GM23338 (cell line): ENCODE measurements around the gene PSTK.

ENCODE experiments used
- POLR2AphosphoS5 ChIP-seq: IDR thresholded peaks from 2 replicates; pipeline ENCODE4 v1.6.1; 2016; ENCODE audit warnings: antibody characterized with exemption, low read depth
- TF ChIP-seq, protein P1 (sequence below), 2 experiments: fragments of 200-600 bp in 1 of 2; sonication (generic) in 1 of 2; conservative IDR thresholded peaks; 2 replicates each; pipeline versions ENCODE4 v1.5.1 to v1.6.1; 2016 to 2017; ENCODE audit warnings: antibody characterized with exemption in 2 of 2, low read depth in 2 of 2, mild to moderate bottlenecking in 2 of 2, moderate library complexity in 1 of 2

DNA sequence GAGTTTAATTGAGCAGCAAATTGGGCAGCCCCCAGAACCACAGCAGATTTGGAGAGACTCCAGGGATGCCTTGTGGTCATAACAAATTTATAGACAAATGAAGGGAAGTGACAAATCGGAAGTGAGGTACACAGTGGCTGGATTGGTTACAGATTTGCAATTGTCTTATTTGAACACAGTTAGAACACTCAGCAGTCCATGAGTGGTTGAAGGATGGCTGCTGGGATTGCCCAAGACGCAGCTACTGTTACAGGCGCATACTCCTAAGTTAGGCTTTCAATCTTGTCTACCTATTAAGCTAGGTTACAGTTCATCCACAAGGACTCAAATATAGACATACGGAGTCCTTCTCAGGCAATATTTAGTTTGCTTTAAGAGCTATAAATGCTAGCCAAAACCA lies 36.0 kb downstream of the PSTK start:
- no peak for TF ChIP-seq POLR2AphosphoS5
- TF ChIP-seq, protein P1, sequence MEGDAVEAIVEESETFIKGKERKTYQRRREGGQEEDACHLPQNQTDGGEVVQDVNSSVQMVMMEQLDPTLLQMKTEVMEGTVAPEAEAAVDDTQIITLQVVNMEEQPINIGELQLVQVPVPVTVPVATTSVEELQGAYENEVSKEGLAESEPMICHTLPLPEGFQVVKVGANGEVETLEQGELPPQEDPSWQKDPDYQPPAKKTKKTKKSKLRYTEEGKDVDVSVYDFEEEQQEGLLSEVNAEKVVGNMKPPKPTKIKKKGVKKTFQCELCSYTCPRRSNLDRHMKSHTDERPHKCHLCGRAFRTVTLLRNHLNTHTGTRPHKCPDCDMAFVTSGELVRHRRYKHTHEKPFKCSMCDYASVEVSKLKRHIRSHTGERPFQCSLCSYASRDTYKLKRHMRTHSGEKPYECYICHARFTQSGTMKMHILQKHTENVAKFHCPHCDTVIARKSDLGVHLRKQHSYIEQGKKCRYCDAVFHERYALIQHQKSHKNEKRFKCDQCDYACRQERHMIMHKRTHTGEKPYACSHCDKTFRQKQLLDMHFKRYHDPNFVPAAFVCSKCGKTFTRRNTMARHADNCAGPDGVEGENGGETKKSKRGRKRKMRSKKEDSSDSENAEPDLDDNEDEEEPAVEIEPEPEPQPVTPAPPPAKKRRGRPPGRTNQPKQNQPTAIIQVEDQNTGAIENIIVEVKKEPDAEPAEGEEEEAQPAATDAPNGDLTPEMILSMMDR (conservative IDR thresholded peaks at IDR 0.05; ENCODE audit: low read depth in 2 of 2): no peak
